B cell (primary cell): ENCODE measurements around the gene RGS6. TPM values are rescaled to one million over a fixed set of nuclear protein-coding genes. Genes with fewer than 3 reads are reported as not detected.
A peak's percentile ranks its signal among the peaks of the same experiment; 100 is the strongest.
"Not testable (repeated sequence)": the region's sequence is repeated elsewhere in the genome, so short reads cannot be mapped to it uniquely, and the experiment has no call there.

Experiments used
- ATAC-seq: fragments of 200-7000 bp; cut with Tn5 transposase; one replicate; pipeline ENCODE4 v1.10.0; 2021; ENCODE audit warnings: low read depth, mild to moderate bottlenecking, moderate number of reproducible peaks, moderate library complexity
- CTCF ChIA-PET: fragments of 350-600 bp; sonication (Branson Sonifier 250); formaldehyde crosslinking; loops from one replicate; lab custom pipeline; 2021; ENCODE audit warnings: antibody characterized with exemption, inconsistent platforms; lab: Charles Lee
- POLR2A ChIA-PET: fragments of 350-600 bp; sonication (Branson Sonifier 250); formaldehyde crosslinking; loops from one replicate; lab custom pipeline; 2021; ENCODE audit warnings: antibody characterized with exemption; lab: Charles Lee
- DNase-seq: peaks from one replicate; pipeline ENCODE4 v3.0.0; 2013
- H2AFZ ChIP-seq: 2 replicates; pipeline ENCODE4 v1.6.1; 2012; ENCODE audit warnings: mild to moderate bottlenecking, low read depth, low read length; ENCODE audit not compliant: insufficient read depth, poor library complexity, severe bottlenecking
- H3K27ac ChIP-seq, 2 donors: 1 replicate in 1 of 2; 2 replicates in 1 of 2; pipeline ENCODE4 v1.5.1; 2012 to 2013; ENCODE audit warnings: low read length in 2 of 2, mild to moderate bottlenecking in 2 of 2, moderate library complexity in 1 of 2
- H3K27me3 ChIP-seq, 4 experiments: fragments of 200-600 bp in 1 of 4; sonication (generic) in 1 of 4; replicated peaks in 1 of 4; 1 replicate in 2 of 4; 2 replicates in 2 of 4; pipeline versions ENCODE4 v1.6.1 to v1.7.0; 2013 to 2016; ENCODE audit warnings: low read length in 3 of 4, mild to moderate bottlenecking in 2 of 4, mixed read lengths in 1 of 4, moderate library complexity in 1 of 4; ENCODE audit not compliant: insufficient read depth in 4 of 4, control insufficient read depth in 3 of 4; ENCODE audit errors: control extremely low read depth in 1 of 4
- H3K36me3 ChIP-seq, 2 experiments: replicated peaks in 1 of 2; 1 replicate in 1 of 2; 2 replicates in 1 of 2; pipeline versions ENCODE4 v1.6.1 to v1.7.1; 2013; ENCODE audit warnings: low read length in 1 of 2; ENCODE audit not compliant: insufficient read depth in 2 of 2, control insufficient read depth in 1 of 2; ENCODE audit errors: control extremely low read depth in 1 of 2, extremely low read depth in 1 of 2
- H3K4me1 ChIP-seq, 2 donors: fragments of 200-600 bp in 1 of 2; sonication (generic) in 1 of 2; 1 replicate in 1 of 2; 2 replicates in 1 of 2; pipeline versions ENCODE4 v1.5.1 to v1.6.1; 2013 to 2017; ENCODE audit warnings: low read length in 2 of 2; ENCODE audit not compliant: control insufficient read depth in 2 of 2, insufficient read depth in 2 of 2
- H3K4me2 ChIP-seq: replicated peaks from 2 replicates; pipeline ENCODE3; 2012; ENCODE audit warnings: mild to moderate bottlenecking, low read depth, low read length; ENCODE audit not compliant: poor library complexity, severe bottlenecking
- H3K4me3 ChIP-seq, 5 experiments: fragments of 200-600 bp in 1 of 5; sonication (generic) in 1 of 5; 1 replicate in 3 of 5; 2 replicates in 2 of 5; pipeline versions ENCODE4 v1.5.1 to v1.7.0; 2011 to 2016; ENCODE audit warnings: low read length in 4 of 5, mild to moderate bottlenecking in 4 of 5, low read depth in 2 of 5, control low read depth in 1 of 5, moderate library complexity in 1 of 5; ENCODE audit not compliant: insufficient read depth in 1 of 5; ENCODE audit errors: control extremely low read depth in 1 of 5, extremely low read depth in 1 of 5
- H3K79me2 ChIP-seq: fragments of 200-600 bp; sonication (generic); one replicate; pipeline ENCODE4 v1.6.0; 2016; ENCODE audit warnings: low read length; ENCODE audit not compliant: control insufficient read depth, insufficient read depth
- H3K9ac ChIP-seq: fragments of 200-600 bp; sonication (generic); 2 replicates; pipeline ENCODE4 v1.6.1; 2017; ENCODE audit warnings: mild to moderate bottlenecking, low read length, moderate library complexity
- H3K9me3 ChIP-seq, 3 donors: one replicate each; pipeline versions ENCODE4 v1.6.1 to v1.7.1; 2013; ENCODE audit warnings: low read length in 2 of 3; ENCODE audit not compliant: control insufficient read depth in 2 of 3, insufficient read depth in 1 of 3; ENCODE audit errors: control extremely low read depth in 1 of 3
- H4K20me1 ChIP-seq: 2 replicates; pipeline ENCODE4 v1.6.0; 2012; ENCODE audit warnings: mild to moderate bottlenecking, low read length; ENCODE audit not compliant: insufficient read depth, control insufficient read depth, poor library complexity, severe bottlenecking
- H3K27ac Mint-ChIP-seq: one replicate; pipeline ENCODE4 v1.8.0; 2021; ENCODE audit warnings: mixed read lengths
- H3K27me3 Mint-ChIP-seq: one replicate; pipeline ENCODE4 v1.8.0; 2021; ENCODE audit warnings: mixed read lengths
- H3K4me1 Mint-ChIP-seq: one replicate; pipeline ENCODE4 v1.8.0; 2021; ENCODE audit warnings: mixed read lengths
- H3K4me3 Mint-ChIP-seq: one replicate; pipeline ENCODE4 v1.8.0; 2021; ENCODE audit warnings: mixed read lengths
- H3K9me3 Mint-ChIP-seq: one replicate; pipeline ENCODE4 v1.8.0; 2022; ENCODE audit warnings: mixed read lengths; ENCODE audit not compliant: insufficient read depth
- EZH2 ChIP-seq: IDR thresholded peaks from 2 replicates; pipeline ENCODE4 v1.6.1; 2012; ENCODE audit warnings: borderline replicate concordance, low read depth, mild to moderate bottlenecking, moderate library complexity, low read length; ENCODE audit not compliant: insufficient read depth, poor library complexity, severe bottlenecking
- WGBS: methylation state at CpG from one replicate; pipeline ENCODE4 v1.1.5; 2013; ENCODE audit warnings: missing lambda C conversion rate; ENCODE audit not compliant: insufficient coverage; 5-methylcytosine and 5-hydroxymethylcytosine counted together
- intact Hi-C: fragments of 100-400 bp; cut with micrococcal nuclease; formaldehyde crosslinking; loops from one replicate; pipeline ENCODE4 v1.10.0; 2022
- polyA plus RNA-seq: library from polyadenylated mRNA; depleted of rRNA; stranded (reverse); fragments of >200 nt; gene quantifications from 2 replicates; pipeline ENCODE4 v1.2.3, GENCODE V29; 2012
- total RNA-seq, 2 donors: library from RNA; stranded (reverse); fragments of 120-200 nt in 1 of 2; gene quantifications; 1 replicate in 1 of 2; 2 replicates in 1 of 2; pipeline versions ENCODE4 v1.2.3 to v1.2.4, GENCODE V29; 2013 to 2022
- TF ChIP-seq, protein P1 (sequence below): fragments of 200-600 bp; IDR thresholded peaks from one replicate; pipeline ENCODE4 v1.8.0; 2022; ENCODE audit warnings: antibody characterized with exemption, mild to moderate bottlenecking

RGS6 gene
- total and polyA plus RNA-seq, 2 donors (not counting 1 experiment from before 2014, with no cell fraction given): 0.07 TPM; not detected in 1

DNA sequence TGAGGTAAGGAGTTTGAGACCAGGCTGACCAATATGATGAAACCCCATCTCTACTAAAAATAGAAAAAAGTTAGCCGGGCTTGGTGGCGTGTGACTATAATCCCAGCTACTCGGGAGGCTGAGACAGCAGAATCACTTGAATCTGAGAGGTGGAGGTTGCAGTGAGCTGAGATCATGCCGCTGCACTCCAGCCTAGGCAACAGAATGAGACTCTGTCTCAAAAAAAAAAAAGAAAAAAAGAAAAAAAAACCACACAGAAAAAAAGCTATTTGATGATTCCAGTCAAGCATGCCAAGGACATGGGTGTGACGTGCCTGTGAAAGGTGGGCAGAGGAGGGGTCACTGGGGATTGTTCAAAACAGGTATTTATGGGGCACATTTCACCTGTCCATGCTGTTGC is 545.3 kb downstream of the RGS6 start:
- H3K27ac ChIP-seq, H3K27me3 ChIP-seq, H3K27me3 Mint-ChIP-seq, H2AFZ ChIP-seq, H4K20me1 ChIP-seq, H3K79me2 ChIP-seq, H3K36me3 ChIP-seq, H3K9me3 ChIP-seq, H3K4me3 ChIP-seq, ATAC-seq, H3K9me3 Mint-ChIP-seq, intact Hi-C loops, H3K4me3 Mint-ChIP-seq, H3K9ac ChIP-seq, DNase-seq, POLR2A ChIA-PET: not testable (repeated sequence)
- Mint-ChIP-seq H3K27ac (peak overlapping the region; percentile 65), H3K4me1 (peaks cover 49% of the 10 kb centered on the region)
- peak overlapping the region; percentile 51 for H3K4me2 ChIP-seq
- 0% methylated on average over 1 of the region's 5 CpGs for WGBS
- CTCF ChIA-PET: interaction anchor here (1.0 kb wide), 1 partner anchor 427 kb away, joined by 4 read pairs; no protein-coding TSS in a partner anchor
- peaks cover 32 to 34% of the 10 kb centered on the region in 2 donors for H3K4me1 ChIP-seq

DNA sequence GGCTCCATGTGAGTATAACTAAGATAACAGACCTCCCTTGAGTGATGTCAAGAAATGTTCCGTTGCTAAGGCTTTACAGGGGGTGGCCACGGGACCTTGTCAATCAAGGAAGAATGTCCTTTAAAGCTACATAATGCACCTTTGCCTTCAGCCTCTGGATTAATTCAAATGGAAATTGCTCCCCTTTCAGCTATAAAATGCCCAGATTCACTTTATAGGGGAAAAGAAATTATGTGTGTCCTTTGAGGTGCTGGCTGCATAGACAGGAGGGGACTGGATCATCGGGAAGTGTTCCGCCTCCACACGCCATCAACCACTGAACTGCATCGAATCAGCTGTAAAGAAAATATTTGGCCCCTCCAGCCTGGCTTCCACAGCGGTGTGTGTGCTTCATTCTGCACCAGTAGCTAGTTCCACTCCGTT is 546.3 kb downstream of the RGS6 start:
- no peaks in the 10 kb centered on the region for H3K27me3 Mint-ChIP-seq
- Histone ChIP-seq H2AFZ (no peak overlapping the region), H3K4me3 (no peak overlapping the region), H3K79me2 (no peaks in the 10 kb centered on the region), H3K9ac (no peak overlapping the region), H4K20me1 (no peaks in the 10 kb centered on the region), H3K9me3 (peaks cover 0 to 4% (median 3%) of the 10 kb centered on the region in 3 donors), H3K36me3 (no peaks in the 10 kb centered on the region), H3K27ac (no peak overlapping the region), H3K4me2 (no peak overlapping the region), H3K4me1 (peaks cover 32 to 34% of the 10 kb centered on the region in 2 donors), H3K27me3 (no peaks in the 10 kb centered on the region)
- no peak for ATAC-seq
- 73% methylated on average over 3 of the region's 8 CpGs for WGBS
- H3K9me3 Mint-ChIP-seq: no peaks in the 10 kb centered on the region
- H3K27ac Mint-ChIP-seq: peak overlapping the region; percentile 23
- H3K4me3 Mint-ChIP-seq: no peak overlapping the region
- CTCF ChIA-PET: no interaction called here
- intact Hi-C loops: no loop called here
- DNase-seq: no peak
- H3K4me1 Mint-ChIP-seq: peaks cover 49% of the 10 kb centered on the region
- POLR2A ChIA-PET: no interaction called here
- TF ChIP-seq, protein P1, sequence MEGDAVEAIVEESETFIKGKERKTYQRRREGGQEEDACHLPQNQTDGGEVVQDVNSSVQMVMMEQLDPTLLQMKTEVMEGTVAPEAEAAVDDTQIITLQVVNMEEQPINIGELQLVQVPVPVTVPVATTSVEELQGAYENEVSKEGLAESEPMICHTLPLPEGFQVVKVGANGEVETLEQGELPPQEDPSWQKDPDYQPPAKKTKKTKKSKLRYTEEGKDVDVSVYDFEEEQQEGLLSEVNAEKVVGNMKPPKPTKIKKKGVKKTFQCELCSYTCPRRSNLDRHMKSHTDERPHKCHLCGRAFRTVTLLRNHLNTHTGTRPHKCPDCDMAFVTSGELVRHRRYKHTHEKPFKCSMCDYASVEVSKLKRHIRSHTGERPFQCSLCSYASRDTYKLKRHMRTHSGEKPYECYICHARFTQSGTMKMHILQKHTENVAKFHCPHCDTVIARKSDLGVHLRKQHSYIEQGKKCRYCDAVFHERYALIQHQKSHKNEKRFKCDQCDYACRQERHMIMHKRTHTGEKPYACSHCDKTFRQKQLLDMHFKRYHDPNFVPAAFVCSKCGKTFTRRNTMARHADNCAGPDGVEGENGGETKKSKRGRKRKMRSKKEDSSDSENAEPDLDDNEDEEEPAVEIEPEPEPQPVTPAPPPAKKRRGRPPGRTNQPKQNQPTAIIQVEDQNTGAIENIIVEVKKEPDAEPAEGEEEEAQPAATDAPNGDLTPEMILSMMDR: no peak
- no peak for TF ChIP-seq EZH2
